HEK293 (cell line): ENCODE measurements around the gene LARP1.

ENCODE experiments used
- BCL11A ChIP-seq: fragments of 450-650 bp; formaldehyde crosslinking; IDR thresholded peaks from 2 replicates; pipeline ENCODE4 v1.5.1; 2016; ENCODE audit warnings: low read depth, missing biosample characterization, missing genetic modification characterization
- CTCF ChIP-seq: fragments of 450-650 bp; formaldehyde crosslinking; IDR thresholded peaks from 2 replicates; pipeline ENCODE4 v1.5.1; 2016; ENCODE audit warnings: missing biosample characterization, missing genetic modification characterization
- WT1 ChIP-seq: fragments of 450-650 bp; formaldehyde crosslinking; IDR thresholded peaks from 2 replicates; pipeline ENCODE4 v1.5.1; 2016; ENCODE audit warnings: missing biosample characterization, missing genetic modification characterization
- YY1 ChIP-seq: fragments of 450-650 bp; formaldehyde crosslinking; IDR thresholded peaks from 2 replicates; pipeline ENCODE4 v1.5.1; 2018; ENCODE audit warnings: missing biosample characterization, missing genetic modification characterization
- ZBTB21 ChIP-seq: fragments of 450-650 bp; formaldehyde crosslinking; IDR thresholded peaks from 2 replicates; pipeline ENCODE4 v1.5.1; 2017; ENCODE audit warnings: missing biosample characterization, missing genetic modification characterization
- ZNF335 ChIP-seq: fragments of 450-650 bp; formaldehyde crosslinking; conservative IDR thresholded peaks from 2 replicates; pipeline ENCODE4 v1.5.1; 2016; ENCODE audit warnings: missing biosample characterization, missing genetic modification characterization
- ZNF560 ChIP-seq: fragments of 450-650 bp; formaldehyde crosslinking; IDR thresholded peaks from 2 replicates; pipeline ENCODE4 v1.5.1; 2017; ENCODE audit warnings: missing biosample characterization, missing genetic modification characterization, borderline replicate concordance
- ZNF654 ChIP-seq: fragments of 450-650 bp; formaldehyde crosslinking; IDR thresholded peaks from 2 replicates; pipeline ENCODE4 v1.5.1; 2016; ENCODE audit warnings: low read depth, missing biosample characterization, missing genetic modification characterization

GRCh38 chr5:154795235-154795596, 40.0 kb downstream of the LARP1 start:
- TF ChIP-seq ZNF335 (tag by site-specific recombination) (no peak), ZNF654 (tag by site-specific recombination) (no peak), WT1 (no peak), ZNF560 (tag by site-specific recombination) (no peak), ZBTB21 (tag by site-specific recombination) (no peak), BCL11A (tag by site-specific recombination) (no peak), YY1 (no peak), CTCF (tag by site-specific recombination) (no peak)
